PFSK-1 (cell line): ENCODE data around the gene PAPPA.

Experiments used
- FOXP2 ChIP-seq: optimal IDR thresholded peaks from 2 replicates; pipeline ENCODE3; 2011; ENCODE audit warnings: borderline replicate concordance, control low read depth, inconsistent platforms; ENCODE audit not compliant: insufficient read depth; ENCODE audit errors: extremely low read length, extremely low read depth
- POLR2AphosphoS5 ChIP-seq: IDR thresholded peaks from 2 replicates; pipeline ENCODE4 v1.6.1; 2012; ENCODE audit warnings: low read depth, mild to moderate bottlenecking, control low read depth, low read length, moderate library complexity
- REST ChIP-seq, 2 experiments: IDR thresholded peaks; 2 replicates each; pipeline versions ENCODE4 v1.6.1 to v1.8.0; 2011 to 2012; ENCODE audit warnings: low read depth in 2 of 2, low read length in 2 of 2, control low read depth in 1 of 2, inconsistent platforms in 1 of 2, mild to moderate bottlenecking in 1 of 2, moderate library complexity in 1 of 2; ENCODE audit not compliant: insufficient read depth in 1 of 2
- SIN3A ChIP-seq: IDR thresholded peaks from 2 replicates; pipeline ENCODE4 v1.6.1; 2012; ENCODE audit warnings: mild to moderate bottlenecking, low read length, moderate library complexity, borderline replicate concordance; ENCODE audit not compliant: insufficient read depth
- TAF1 ChIP-seq: IDR thresholded peaks from 2 replicates; pipeline ENCODE4 v1.6.1; 2012; ENCODE audit warnings: low read length, control low read depth, borderline replicate concordance; ENCODE audit not compliant: insufficient read depth

PAPPA gene

GRCh38 chr9:116162241-116162781 is 8.7 kb downstream of the PAPPA start:
- TF ChIP-seq TAF1 (no peak), FOXP2 (no peak), POLR2AphosphoS5 (no peak), REST (IDR thresholded peaks at IDR 0.05; ENCODE audit: insufficient read depth in 1 of 2, low read depth in 2 of 2, low read length in 2 of 2) (no peak), SIN3A (no peak)

GRCh38 chr9:116163293-116164055 is 9.9 kb downstream of the PAPPA start:
- no peak for TF ChIP-seq TAF1
- no peak for TF ChIP-seq SIN3A
- TF ChIP-seq POLR2AphosphoS5 = no peak
- no peak for TF ChIP-seq FOXP2
- TF ChIP-seq REST (IDR thresholded peaks at IDR 0.05; ENCODE audit: insufficient read depth in 1 of 2, low read depth in 2 of 2, low read length in 2 of 2) = no peak

GRCh38 chr9:116165912-116166311 is 12.3 kb downstream of the PAPPA start:
- TF ChIP-seq POLR2AphosphoS5 (no peak), SIN3A (no peak), FOXP2 (no peak), TAF1 (no peak), REST (IDR thresholded peaks at IDR 0.05; ENCODE audit: insufficient read depth in 1 of 2, low read depth in 2 of 2, low read length in 2 of 2) (no peak)

GRCh38 chr9:116166713-116167112 is 13.1 kb downstream of the PAPPA start:
- TF ChIP-seq FOXP2 = no peak
- no peak for TF ChIP-seq SIN3A
- no peak for TF ChIP-seq REST (IDR thresholded peaks at IDR 0.05; ENCODE audit: insufficient read depth in 1 of 2, low read depth in 2 of 2, low read length in 2 of 2)
- TF ChIP-seq POLR2AphosphoS5 = no peak
- TF ChIP-seq TAF1 = no peak

GRCh38 chr9:116168231-116168630 is 14.6 kb downstream of the PAPPA start:
- no peak for TF ChIP-seq TAF1
- no peak for TF ChIP-seq POLR2AphosphoS5
- TF ChIP-seq FOXP2 = no peak
- no peak for TF ChIP-seq REST (IDR thresholded peaks at IDR 0.05; ENCODE audit: insufficient read depth in 1 of 2, low read depth in 2 of 2, low read length in 2 of 2)
- no peak for TF ChIP-seq SIN3A
